UCSD-AML1 (cell line): ENCODE results near the gene ABHD6.
"Not testable (repeated sequence)": the region's sequence is repeated elsewhere in the genome, so short reads cannot be mapped to it uniquely, and the experiment has no call there.

ENCODE experiments used
- DNase-seq: peaks from one replicate; lab custom pipeline; 2025; ENCODE audit not compliant: unreplicated experiment; lab: John Stamatoyannopoulos, UW

ABHD6 gene

DNA sequence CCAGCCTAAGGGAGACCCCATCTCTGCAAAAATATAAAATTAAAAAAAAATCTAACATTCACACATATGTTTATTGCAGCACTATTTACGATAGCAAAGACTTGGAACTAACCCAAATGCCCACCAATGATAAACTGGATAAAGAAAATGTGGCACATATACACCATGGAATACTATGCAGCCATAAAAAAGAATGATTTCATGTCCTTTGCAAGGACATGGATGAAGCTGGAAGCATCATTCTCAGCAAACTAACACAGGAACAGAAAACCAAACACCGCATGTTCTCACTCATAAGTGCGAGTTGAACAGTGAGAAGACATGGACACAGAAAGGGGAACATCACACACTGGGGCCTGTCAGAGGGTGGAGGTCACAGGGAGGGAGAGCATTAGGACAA lies 35.8 kb downstream of the ABHD6 start:
- DNase-seq = not testable (repeated sequence)

- DNase-seq = no peak
Observed at GRCh38 chr3:58274027-58274614, 36.5 kb downstream of the ABHD6 start.

GRCh38 chr3:58281069-58281468 lies 43.5 kb downstream of the ABHD6 start:
- no peak for DNase-seq

- no peak for DNase-seq
Observed at GRCh38 chr3:58285334-58285733, 47.7 kb downstream of the ABHD6 start.

DNA sequence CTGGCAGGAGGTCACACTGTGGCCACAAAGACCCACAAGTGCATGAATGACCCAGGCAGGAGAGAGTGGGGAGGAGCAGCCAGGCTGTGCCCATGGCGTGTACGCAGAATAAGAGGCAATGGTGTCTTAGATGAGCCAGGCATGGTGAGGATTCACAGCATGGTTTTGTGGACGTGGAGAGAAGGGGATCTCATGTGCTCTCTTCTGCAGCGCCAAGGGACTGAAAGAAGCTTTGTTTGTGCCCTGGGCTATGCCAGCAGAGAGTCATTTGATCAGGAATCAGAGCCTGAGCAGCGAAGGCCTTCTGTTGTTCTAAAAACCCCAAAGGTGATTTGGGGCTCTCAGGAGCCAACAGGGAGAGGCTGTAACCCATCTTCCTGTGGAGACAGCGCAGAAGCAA lies 49.8 kb downstream of the ABHD6 start:
- no peak for DNase-seq

DNA sequence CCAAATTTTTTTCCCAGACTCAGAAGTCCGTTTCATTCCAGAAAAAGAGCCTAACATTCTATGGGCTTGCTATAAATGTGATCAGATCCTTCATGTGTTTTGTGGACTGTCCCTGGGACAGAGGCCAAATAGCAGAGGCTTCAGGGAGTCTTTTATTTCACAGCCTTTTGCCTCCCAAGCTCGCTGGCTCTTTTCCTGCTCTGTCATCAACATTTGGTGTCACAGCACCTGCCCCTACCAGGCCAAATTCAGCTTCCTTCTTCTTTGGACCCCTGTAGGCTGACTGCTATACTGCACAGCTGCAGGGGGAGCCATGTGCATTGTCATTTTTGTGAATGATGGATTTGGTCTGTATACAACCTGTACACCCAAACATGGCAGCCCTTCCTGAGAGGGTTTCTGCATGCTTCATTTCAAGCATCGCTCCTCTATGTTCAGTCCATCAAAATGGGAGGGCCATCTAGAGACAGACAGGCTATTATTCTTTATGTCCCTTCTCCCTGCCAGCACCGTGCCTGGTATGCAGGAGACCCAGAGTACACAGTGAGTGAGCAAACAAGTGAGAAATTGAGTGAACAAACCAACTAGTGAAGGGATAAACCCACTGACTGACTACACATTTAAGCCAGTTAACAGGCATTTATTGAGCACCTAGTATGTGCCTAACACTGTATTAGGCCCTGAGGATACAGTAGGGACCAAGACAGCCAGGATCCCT lies 50.6 kb downstream of the ABHD6 start:
- no peak for DNase-seq

- not testable (repeated sequence) for DNase-seq
Observed at GRCh38 chr3:58288964-58289613, 51.5 kb downstream of the ABHD6 start.

- DNase-seq = not testable (repeated sequence)
Observed at GRCh38 chr3:58290446-58290845, 52.9 kb downstream of the ABHD6 start.

GRCh38 chr3:58291671-58292338 lies 54.2 kb downstream of the ABHD6 start:
- DNase-seq = no peak

GRCh38 chr3:58292866-58293265 lies 55.3 kb downstream of the ABHD6 start:
- no peak for DNase-seq

GRCh38 chr3:58293516-58293915 lies 55.9 kb downstream of the ABHD6 start:
- DNase-seq = no peak

DNA sequence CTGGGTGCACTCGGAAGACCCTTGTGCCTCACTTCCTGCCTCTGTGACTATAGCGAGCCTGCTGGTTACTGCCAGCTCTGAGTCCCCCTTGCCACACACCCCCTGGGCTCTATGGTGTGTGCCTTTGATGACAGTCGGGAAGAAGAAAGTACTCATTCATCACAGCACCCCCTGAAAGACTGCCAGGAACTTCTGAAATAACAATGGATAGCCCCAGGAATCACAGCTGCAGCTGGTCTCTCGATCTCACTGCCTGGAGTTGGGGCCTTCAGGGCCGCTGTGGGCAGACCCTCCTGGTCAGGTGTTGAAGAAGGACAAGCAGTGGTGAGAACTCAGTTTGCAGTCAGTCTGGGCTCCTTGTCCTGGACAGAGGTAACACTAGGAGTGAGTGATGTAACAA lies 58.7 kb downstream of the ABHD6 start:
- no peak for DNase-seq

DNA sequence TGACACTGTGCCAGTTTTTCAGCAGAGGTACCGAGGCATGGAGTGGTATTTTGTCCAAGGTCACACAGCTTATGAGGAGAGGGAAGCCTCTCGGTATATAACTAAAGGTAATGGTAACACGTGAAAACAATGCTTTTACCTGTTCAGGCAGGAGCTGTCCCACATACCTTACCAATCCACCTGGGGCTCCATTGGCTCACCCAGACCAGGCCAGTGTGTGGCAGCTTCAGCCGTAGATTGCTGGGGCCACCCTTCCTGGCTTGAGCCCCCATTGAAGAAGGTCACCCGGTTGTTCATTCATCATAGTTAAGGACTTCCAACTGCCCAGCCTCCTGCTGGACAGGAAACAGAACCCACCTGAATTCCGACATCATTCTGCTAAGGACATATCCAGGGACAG lies 59.3 kb downstream of the ABHD6 start:
- no peak for DNase-seq

DNA sequence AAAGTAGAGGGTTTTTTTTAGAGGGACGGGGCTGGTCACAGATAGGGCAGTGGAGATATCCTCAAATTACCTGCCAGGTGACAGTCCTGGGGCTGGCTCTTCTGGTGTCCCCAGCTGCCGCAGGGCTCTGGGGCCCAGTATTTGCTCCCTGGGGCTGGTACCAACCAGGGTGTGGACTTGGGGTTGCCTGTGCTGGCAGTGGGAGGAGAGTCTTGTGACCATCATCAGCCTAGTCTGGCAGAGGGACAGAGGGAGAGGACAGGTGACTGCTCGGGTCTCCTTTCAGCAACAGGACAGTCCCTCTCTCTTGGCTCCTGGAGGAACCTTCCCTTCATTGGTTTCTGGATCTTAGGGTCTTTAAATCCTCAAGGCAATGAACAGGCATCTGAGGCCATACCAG lies 60.6 kb downstream of the ABHD6 start:
- DNase-seq = no peak

DNA sequence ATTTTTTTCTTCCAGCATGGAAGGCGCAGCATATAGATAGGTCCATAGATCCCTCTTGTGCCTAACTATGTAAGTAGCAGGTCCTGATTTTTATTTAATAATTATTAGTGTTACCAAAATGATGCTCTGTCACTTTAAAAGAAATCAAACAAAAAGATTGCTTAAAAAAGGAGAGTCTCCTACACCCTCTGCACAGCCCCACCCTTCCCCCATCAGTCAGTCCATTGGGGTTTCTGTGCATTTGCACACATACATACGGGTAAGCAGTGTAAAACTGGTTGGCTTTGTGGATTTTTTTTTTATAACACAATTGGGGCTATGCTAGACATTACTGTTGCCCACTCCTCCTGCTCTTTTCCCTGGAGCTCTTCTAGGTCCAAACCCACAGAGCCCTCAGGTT lies 61.5 kb downstream of the ABHD6 start:
- no peak for DNase-seq

GRCh38 chr3:58299839-58300516 lies 62.4 kb downstream of the ABHD6 start:
- no peak for DNase-seq

- DNase-seq = peak; percentile 98
Observed at GRCh38 chr3:58305882-58306711, 68.5 kb downstream of the ABHD6 start, which contains the start of the genes HTD2 and RPP14. TSS of gene HTD2 (plus strand) at chr3:58306520. CDS start at chr3:58317614, 11,094 bp downstream. TSS of gene RPP14 (plus strand) at chr3:58306245. CDS start at chr3:58310330, 4,085 bp downstream.

- no peak for DNase-seq
Observed at GRCh38 chr3:58307639-58308215, 70.1 kb downstream of the ABHD6 start.

DNA sequence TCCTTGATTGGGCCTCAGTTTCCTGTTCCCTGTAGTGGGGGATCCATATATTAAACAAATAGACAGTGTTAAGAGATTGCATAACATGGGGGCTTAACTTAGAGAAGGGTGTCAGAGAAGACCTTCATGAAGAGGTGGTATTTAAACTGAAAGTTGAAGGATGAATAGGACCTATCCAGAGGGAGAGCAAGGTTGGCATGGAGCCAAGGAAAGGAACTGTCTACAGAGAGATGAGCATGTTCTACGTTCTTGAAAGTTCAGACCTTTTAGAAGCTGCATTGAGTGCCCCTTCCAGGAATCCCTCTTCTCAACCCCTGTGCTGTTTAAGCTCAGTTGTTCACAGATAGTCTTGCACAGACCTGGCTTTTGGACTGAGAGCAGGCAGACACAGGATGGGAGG lies 71.1 kb downstream of the ABHD6 start:
- DNase-seq = no peak

DNA sequence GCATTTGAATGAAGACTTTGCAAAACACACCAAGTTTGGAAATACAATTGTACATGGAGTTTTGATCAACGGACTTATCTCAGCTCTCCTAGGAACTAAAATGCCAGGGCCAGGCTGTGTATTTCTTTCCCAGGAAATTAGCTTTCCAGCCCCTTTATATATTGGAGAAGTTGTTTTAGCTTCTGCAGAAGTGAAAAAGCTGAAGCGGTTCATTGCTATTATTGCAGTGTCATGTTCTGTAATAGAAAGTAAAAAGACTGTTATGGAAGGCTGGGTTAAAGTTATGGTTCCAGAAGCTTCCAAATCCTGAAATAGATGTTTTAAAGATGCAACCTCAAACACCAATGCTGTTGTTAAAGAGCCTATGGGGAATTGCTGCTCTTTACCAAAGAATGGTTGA lies 80.2 kb downstream of the ABHD6 start:
- no peak for DNase-seq
